Cardiac muscle cell (in vitro differentiated cells and primary cell): Measurements from ENCODE around the gene NOTCH2. TPM values are rescaled to one million over a fixed set of nuclear protein-coding genes. Genes with fewer than 3 reads are reported as not detected.
"Not testable (repeated sequence)": the region's sequence is repeated elsewhere in the genome, so short reads cannot be mapped to it uniquely, and the experiment has no call there.

Experiments used
- DNase-seq, 2 donors: peaks; one replicate each; pipeline versions ENCODE4 v3.0.0 to v3.0.0-alpha.2; 2010 to 2017; ENCODE audit warnings: low read depth in 1 of 2, low spot score in 1 of 2
- H3K27ac ChIP-seq: fragments of 200-600 bp; sonication (generic); 2 replicates; pipeline ENCODE4 v1.5.1; 2016
- H3K27me3 ChIP-seq: fragments of 200-600 bp; sonication (generic); 2 replicates; pipeline ENCODE4 v1.6.0; 2016; ENCODE audit warnings: control low read depth
- H3K36me3 ChIP-seq: fragments of 200-600 bp; sonication (generic); 2 replicates; pipeline ENCODE4 v1.5.1; 2016; ENCODE audit warnings: control low read depth
- H3K4me1 ChIP-seq: fragments of 200-600 bp; sonication (generic); 2 replicates; pipeline ENCODE4 v1.8.1; 2017; ENCODE audit warnings: low read depth, mild to moderate bottlenecking, mixed run types
- H3K4me3 ChIP-seq: fragments of 200-600 bp; sonication (generic); 2 replicates; pipeline ENCODE4 v1.5.1; 2016; ENCODE audit warnings: mild to moderate bottlenecking
- H3K9me3 ChIP-seq: fragments of 200-600 bp; sonication (generic); 2 replicates; pipeline ENCODE4 v1.5.1; 2017; ENCODE audit warnings: low read depth, mild to moderate bottlenecking, control low read depth
- CTCF ChIP-seq: IDR thresholded peaks from 2 replicates; pipeline ENCODE4 v1.5.1; 2012; ENCODE audit warnings: low read depth, mild to moderate bottlenecking, low read length
- polyA plus RNA-seq: library from polyadenylated mRNA; unstranded; fragments of >200 nt; fragmentation: Nextera tagmentation; extraction: Ambion mirVana; gene quantifications from 2 replicates; pipeline ENCODE4 v1.2.1, GENCODE V29; 2016
- total RNA-seq: library from RNA; depleted of rRNA; stranded (reverse); fragments of >200 nt; gene quantifications from 2 replicates; pipeline ENCODE4 v1.2.3, GENCODE V29; 2016

The NOTCH2 gene
- total and polyA plus RNA-seq, 2 experiments from 2014 or later: 25.6 to 52.3 TPM

GRCh38 chr1:119986007-119986497 lies 83.4 kb downstream of the NOTCH2 start:
- H3K27ac ChIP-seq: no peak overlapping the region
- no peaks in the 10 kb centered on the region for H3K27me3 ChIP-seq
- peaks cover 9% of the 10 kb centered on the region for H3K36me3 ChIP-seq
- H3K4me1 ChIP-seq: no peaks in the 10 kb centered on the region
- no peak overlapping the region for H3K4me3 ChIP-seq
- DNase-seq: no peak
- H3K9me3 ChIP-seq: no peaks in the 10 kb centered on the region
- TF ChIP-seq CTCF: no peak

GRCh38 chr1:119984771-119985170 lies 84.7 kb downstream of the NOTCH2 start:
- no peaks in the 10 kb centered on the region for H3K27me3 ChIP-seq
- peaks cover 9% of the 10 kb centered on the region for H3K36me3 ChIP-seq
- H3K4me3 ChIP-seq: no peak overlapping the region
- H3K4me1 ChIP-seq: no peaks in the 10 kb centered on the region
- no peak for TF ChIP-seq CTCF
- H3K9me3 ChIP-seq: no peaks in the 10 kb centered on the region
- H3K27ac ChIP-seq: no peak overlapping the region
- DNase-seq: no peak

- DNase-seq: peak in 1 of 2 donors; percentile 70
- no peak for TF ChIP-seq CTCF
- no peaks in the 10 kb centered on the region for H3K4me1 ChIP-seq
- H3K9me3 ChIP-seq: no peaks in the 10 kb centered on the region
- no peaks in the 10 kb centered on the region for H3K27me3 ChIP-seq
- H3K36me3 ChIP-seq: peaks cover 9% of the 10 kb centered on the region
- no peak overlapping the region for H3K4me3 ChIP-seq
- no peak overlapping the region for H3K27ac ChIP-seq
These were observed 87.3 kb downstream of the NOTCH2 start for GRCh38 chr1:119981986-119982815.

GRCh38 chr1:119981496-119981895 lies 88.0 kb downstream of the NOTCH2 start:
- TF ChIP-seq CTCF: no peak
- H3K9me3 ChIP-seq: no peaks in the 10 kb centered on the region
- H3K4me3 ChIP-seq: no peak overlapping the region
- H3K36me3 ChIP-seq: peaks cover 7% of the 10 kb centered on the region
- H3K4me1 ChIP-seq: no peaks in the 10 kb centered on the region
- DNase-seq: no peak
- H3K27me3 ChIP-seq: no peaks in the 10 kb centered on the region
- H3K27ac ChIP-seq: no peak overlapping the region

GRCh38 chr1:119978018-119978505 lies 91.4 kb downstream of the NOTCH2 start:
- Histone ChIP-seq H3K9me3 (no peaks in the 10 kb centered on the region), H3K4me3 (no peak overlapping the region), H3K36me3 (no peaks in the 10 kb centered on the region), H3K27ac (no peak overlapping the region), H3K27me3 (no peaks in the 10 kb centered on the region), H3K4me1 (no peaks in the 10 kb centered on the region)
- TF ChIP-seq CTCF: no peak
- peak in 1 of 2 donors; percentile 20 for DNase-seq

- H3K9me3 ChIP-seq, H3K27ac ChIP-seq, H3K36me3 ChIP-seq, H3K27me3 ChIP-seq, H3K4me1 ChIP-seq, DNase-seq, H3K4me3 ChIP-seq: not testable (repeated sequence)
These were observed 92.2 kb downstream of the NOTCH2 start for GRCh38 chr1:119977113-119977736.

- H3K4me3 ChIP-seq, H3K9me3 ChIP-seq, H3K4me1 ChIP-seq, DNase-seq, H3K27me3 ChIP-seq, H3K36me3 ChIP-seq, H3K27ac ChIP-seq: not testable (repeated sequence)
These were observed 93.7 kb downstream of the NOTCH2 start for GRCh38 chr1:119975582-119976254.
